ENCODE measurements around the gene SLC18B1.

DNA sequence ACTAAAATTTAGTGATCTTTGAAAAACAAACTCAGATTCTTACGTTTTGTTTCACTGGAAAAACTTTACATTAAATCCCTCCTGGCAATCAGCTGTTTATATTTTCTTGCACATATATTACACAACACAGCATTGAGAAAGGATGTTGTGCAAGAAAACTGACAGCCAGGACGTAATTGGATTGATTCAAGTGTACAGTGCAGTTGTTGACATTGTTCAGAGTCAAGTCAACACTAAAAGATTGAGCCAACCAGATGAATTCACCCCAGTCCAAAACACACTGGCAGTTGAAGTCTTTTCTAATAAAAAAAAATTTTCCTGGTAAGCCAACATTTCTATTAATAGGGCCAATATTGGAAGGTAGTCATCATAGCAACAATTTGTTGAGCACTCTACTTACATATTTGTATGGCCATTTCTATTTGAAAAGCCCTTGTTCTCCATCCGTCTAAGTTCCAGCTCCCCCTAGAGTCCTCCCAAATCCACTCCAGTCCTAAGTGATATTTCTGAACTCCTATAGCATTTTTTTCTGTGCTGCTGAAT, 63.7 kb downstream of the SLC18B1 start:
- TF ChIP-seq REST (IDR thresholded peaks at IDR 0.05), result no peak
- peak; percentile 30; the same call in 2 of the 3 replicates for TF ChIP-seq CTCF (IDR thresholded peaks at IDR 0.05)
- no peak for TF ChIP-seq RFX5 (IDR thresholded peaks at IDR 0.05)
- no peak for TF ChIP-seq EP300 (IDR thresholded peaks at IDR 0.05)
- no peak for TF ChIP-seq POLR2A (IDR thresholded peaks at IDR 0.05; ENCODE audit: low read length)

Data from A549 (cell line).